HepG2 (cell line): Measurements from ENCODE around the gene CELF2. TPM values are rescaled to one million over a fixed set of nuclear protein-coding genes. Genes with fewer than 3 reads are reported as not detected.

ENCODE experiments used
- ATAC-seq: fragments of 200-7000 bp; cut with Tn5 transposase; 3 replicates; pipeline ENCODE4 v1.9.1; 2020; ENCODE audit warnings: mild to moderate bottlenecking, moderate library complexity
- BruUV-seq: library from RNA; stranded (reverse); fragments of 400-500 nt; replicated peaks from 2 replicates; lab custom pipeline; 2021; lab: Mats Ljungman, UMichigan
- CTCF ChIA-PET: fragments of 300-600 bp; formaldehyde crosslinking; extraction: SDS; loops from one replicate; lab custom pipeline; 2021; ENCODE audit warnings: low total read pairs, inconsistent platforms, low intra/inter-chr PET ratio; lab: Yijun Ruan, JAX
- POLR2A ChIA-PET: fragments of 350-600 bp; sonication (Branson Sonifier 250); formaldehyde crosslinking; loops from one replicate; lab custom pipeline; 2020; ENCODE audit warnings: antibody characterized with exemption, inconsistent platforms; lab: Yijun Ruan, JAX
- DNase-seq: peaks from one replicate; pipeline ENCODE4 v3.0.0-alpha.2; 2015; ENCODE audit warnings: low spot score
- FAIRE-seq: peaks from 3 replicates; lab custom pipeline; 2011; peaks lifted over from hg19 to GRCh38; lab: Jason Lieb, UNC
- H2AFZ ChIP-seq: one replicate; pipeline ENCODE4 v1.6.1; 2011; ENCODE audit warnings: low read length, inconsistent platforms
- H3K27ac ChIP-seq: fragments of 300-600 bp; 3 replicates; pipeline ENCODE4 v1.8.0; 2011; ENCODE audit warnings: mixed run types, mild to moderate bottlenecking, mixed read lengths, low read length, inconsistent platforms; ENCODE audit not compliant: insufficient read depth; ENCODE audit errors: extremely low read length
- H3K27me3 ChIP-seq, 2 experiments: fragments of 200-600 bp in 1 of 2; 2 replicates in 1 of 2; 3 replicates in 1 of 2; pipeline versions ENCODE4 v1.6.0 to v1.8.0; 2011; ENCODE audit warnings: low read length in 2 of 2, mild to moderate bottlenecking in 2 of 2, moderate library complexity in 2 of 2, inconsistent platforms in 1 of 2; ENCODE audit not compliant: insufficient read depth in 2 of 2, control insufficient read depth in 1 of 2
- H3K36me3 ChIP-seq, 2 experiments: fragments of 200-600 bp in 1 of 2; replicated peaks in 1 of 2; 2 replicates in 1 of 2; 3 replicates in 1 of 2; pipeline versions ENCODE4 v1.5.1 to v1.8.0; 2011; ENCODE audit warnings: low read length in 2 of 2, inconsistent platforms in 1 of 2; ENCODE audit not compliant: insufficient read depth in 2 of 2, control insufficient read depth in 1 of 2
- H3K4me1 ChIP-seq: 2 replicates; pipeline ENCODE4 v1.5.1; 2012; ENCODE audit warnings: low read length, inconsistent platforms; ENCODE audit not compliant: insufficient read depth
- H3K4me2 ChIP-seq: 2 replicates; pipeline ENCODE4 v1.6.0; 2011; ENCODE audit warnings: low read depth, low read length, inconsistent platforms
- H3K4me3 ChIP-seq, 3 experiments: fragments of 200-600 bp in 1 of 3; sonication (generic), shearing (Covaris generic) in 1 of 3; replicated peaks in 1 of 3; 2 replicates each; pipeline ENCODE4 v1.5.1; 2011 to 2016; ENCODE audit warnings: low read length in 3 of 3, inconsistent platforms in 2 of 3, low read depth in 2 of 3, mild to moderate bottlenecking in 2 of 3, control low read depth in 1 of 3, mixed read lengths in 1 of 3; ENCODE audit not compliant: insufficient read depth in 1 of 3
- H3K79me2 ChIP-seq: one replicate; pipeline ENCODE4 v1.6.1; 2011; ENCODE audit warnings: low read length, inconsistent platforms; ENCODE audit not compliant: insufficient read depth
- H3K9ac ChIP-seq: 2 replicates; pipeline ENCODE4 v1.6.0; 2011; ENCODE audit warnings: mild to moderate bottlenecking, low read depth, low read length, inconsistent platforms; ENCODE audit not compliant: insufficient read depth
- H3K9me3 ChIP-seq: 2 replicates; pipeline ENCODE4 v1.5.1; 2012; ENCODE audit warnings: mild to moderate bottlenecking, low read length
- H4K20me1 ChIP-seq: 2 replicates; pipeline ENCODE4 v1.6.0; 2011; ENCODE audit warnings: inconsistent platforms, mild to moderate bottlenecking, low read length, moderate library complexity; ENCODE audit not compliant: insufficient read depth
- ATAD3A ChIP-seq: sonication (generic); formaldehyde crosslinking; IDR thresholded peaks from 2 replicates; pipeline ENCODE4 v1.4.0; 2020; ENCODE audit warnings: missing genetic modification reagents
- ETV6 ChIP-seq: sonication (generic); formaldehyde crosslinking; conservative IDR thresholded peaks from 2 replicates; pipeline ENCODE4 v1.4.0; 2020; ENCODE audit warnings: missing genetic modification reagents
- FOXA1 ChIP-seq, 2 experiments: fragments of 450-650 bp in 1 of 2; sonication (generic) in 1 of 2; formaldehyde crosslinking in 1 of 2; IDR thresholded peaks; 2 replicates each; pipeline versions ENCODE4 v1.4.0 to v1.6.1; 2016 to 2020; ENCODE audit warnings: missing genetic modification reagents in 1 of 2
- RAD51 ChIP-seq: fragments of 450-650 bp; IDR thresholded peaks from 2 replicates; pipeline ENCODE4 v1.6.1; 2016; ENCODE audit warnings: borderline replicate concordance
- WGBS: methylation state at CpG from one replicate; pipeline ENCODE4 v1.1.6; 2017; ENCODE audit warnings: low lambda C conversion rate; 5-methylcytosine and 5-hydroxymethylcytosine counted together
- in situ Hi-C: cut with HindIII; loops from 2 replicates; pipeline ENCODE4 v1.10.0; 2017; ENCODE audit warnings: low pct_unique_long_range_greater_than_20kb; ENCODE audit not compliant: extremely low pct_ligation_motif_present
- intact Hi-C: fragments of 100-400 bp; cut with micrococcal nuclease; formaldehyde crosslinking; loops from one replicate; pipeline ENCODE4 v1.10.0; 2022; ENCODE audit not compliant: unreplicated experiment
- polyA plus RNA-seq, 8 experiments: library from polyadenylated mRNA; depleted of rRNA in 3 of 8; stranded (reverse) in 7 of 8; unstranded in 1 of 8; fragments of >200 nt; fragmentation: Illumina TruSeq in 4 of 8; extraction: Trizol in 4 of 8; gene quantifications; 2 replicates each; pipeline versions ENCODE4 v1.2.1 to v1.2.3, GENCODE V29; 2011 to 2016; ENCODE audit warnings: low read depth in 4 of 8, missing spikeins in 1 of 8, mixed read lengths in 1 of 8; ENCODE audit not compliant: insufficient read depth in 1 of 8
- total RNA-seq, 5 experiments: library from RNA; depleted of rRNA; stranded (reverse); fragments of >200 nt; fragmentation: Illumina TruSeq; extraction: Trizol; gene quantifications; 2 replicates each; pipeline ENCODE4 v1.2.3, GENCODE V29; 2016; ENCODE audit warnings: low read depth in 1 of 5
- TF ChIP-seq, protein P1 (sequence below): conservative IDR thresholded peaks from 2 replicates; pipeline ENCODE4 v1.6.1; 2018; ENCODE audit warnings: missing genetic modification reagents

Gene CELF2
- total and polyA plus RNA-seq, 2 of the 13 experiments (the other 11 are each of a cell fraction or from before 2014, with no cell fraction given): not detected

DNA sequence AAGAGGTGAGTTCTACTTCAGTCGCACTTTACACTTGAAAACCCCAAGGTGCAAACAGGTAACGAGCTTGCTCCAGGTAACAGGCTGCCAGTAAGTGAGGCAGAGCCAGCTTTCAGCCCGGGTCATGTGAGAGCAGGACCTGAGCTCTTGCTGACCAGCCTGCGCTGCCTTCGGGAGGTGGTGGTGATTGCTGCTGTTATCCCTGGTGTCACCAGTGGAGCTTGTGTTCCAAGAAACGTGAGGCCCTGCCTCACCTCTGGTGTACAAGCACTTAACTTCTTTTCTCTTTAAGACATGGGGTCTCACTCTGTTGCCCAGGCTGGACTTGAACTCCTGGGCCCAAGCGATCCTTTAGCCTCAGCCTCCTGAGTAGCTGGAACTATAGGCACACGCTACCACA, 265.0 kb downstream of the CELF2 start:
- no peak for DNase-seq
- no peak overlapping the region for H3K4me2 ChIP-seq
- ChIA-PET CTCF (no interaction called here), POLR2A (no interaction called here)
- no peak for FAIRE-seq
- no peaks in the 10 kb centered on the region for H4K20me1 ChIP-seq
- no peaks in the 10 kb centered on the region for H3K4me1 ChIP-seq
- no peaks in the 10 kb centered on the region for H3K9me3 ChIP-seq
- intact Hi-C loops: no loop called here
- H3K36me3 ChIP-seq: no peaks in the 10 kb centered on the region
- BruUV-seq: no TSS peak
- H3K27me3 ChIP-seq: peaks cover 4 to 27% of the 10 kb centered on the region in 2 experiments; a peak in 3 of 5 replicates
- no peak overlapping the region for H3K4me3 ChIP-seq
- H3K79me2 ChIP-seq: no peaks in the 10 kb centered on the region
- ATAC-seq: no peak
- 0% methylated on average over 3 of the region's 8 CpGs for WGBS
- in situ Hi-C loops: no loop called here
- H3K27ac ChIP-seq: no peak overlapping the region
- H2AFZ ChIP-seq: no peak overlapping the region
- H3K9ac ChIP-seq: no peak overlapping the region
- TF ChIP-seq, protein P1, sequence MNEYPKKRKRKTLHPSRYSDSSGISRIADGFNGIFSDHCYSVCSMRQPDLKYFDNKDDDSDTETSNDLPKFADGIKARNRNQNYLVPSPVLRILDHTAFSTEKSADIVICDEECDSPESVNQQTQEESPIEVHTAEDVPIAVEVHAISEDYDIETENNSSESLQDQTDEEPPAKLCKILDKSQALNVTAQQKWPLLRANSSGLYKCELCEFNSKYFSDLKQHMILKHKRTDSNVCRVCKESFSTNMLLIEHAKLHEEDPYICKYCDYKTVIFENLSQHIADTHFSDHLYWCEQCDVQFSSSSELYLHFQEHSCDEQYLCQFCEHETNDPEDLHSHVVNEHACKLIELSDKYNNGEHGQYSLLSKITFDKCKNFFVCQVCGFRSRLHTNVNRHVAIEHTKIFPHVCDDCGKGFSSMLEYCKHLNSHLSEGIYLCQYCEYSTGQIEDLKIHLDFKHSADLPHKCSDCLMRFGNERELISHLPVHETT: no peak
- TF ChIP-seq ETV6: no peak

GRCh38 chr10:11284291-11285085, 266.8 kb downstream of the CELF2 start:
- Histone ChIP-seq H3K36me3 (no peaks in the 10 kb centered on the region), H3K27ac (no peak overlapping the region), H2AFZ (no peak overlapping the region), H3K4me1 (no peaks in the 10 kb centered on the region), H4K20me1 (no peaks in the 10 kb centered on the region), H3K79me2 (no peaks in the 10 kb centered on the region), H3K27me3 (peaks cover 4 to 31% of the 10 kb centered on the region in 2 experiments; a peak in 3 of 5 replicates), H3K9me3 (no peaks in the 10 kb centered on the region), H3K4me3 (no peak overlapping the region), H3K4me2 (no peak overlapping the region), H3K9ac (no peak overlapping the region)
- no peak for DNase-seq
- no peak for ATAC-seq
- no peak for FAIRE-seq
- ChIA-PET CTCF (no interaction called here), POLR2A (no interaction called here)
- intact Hi-C loops: no loop called here
- TF ChIP-seq ATAD3A (no peak), RAD51 (0 out of 2 replicates have a peak, but pooled peaks have one; percentile 15), FOXA1 (IDR thresholded peaks at IDR 0.05) (0 out of 2 replicates have a peak, but pooled peaks have one; percentile 12), FOXA1 (CRISPR knock-in tag; IDR thresholded peaks at IDR 0.05) (no peak)
- WGBS: 36% methylated on average over 7 of the region's 7 CpGs
- BruUV-seq: no TSS peak
- in situ Hi-C loops: no loop called here
